ENCODE data around the gene CTDP1.

GRCh38 chr18:79753391-79753851 is 73.8 kb downstream of the CTDP1 start:
- no peak for TF ChIP-seq POLR2A (IDR thresholded peaks at IDR 0.05)
- TF ChIP-seq CTCF (IDR thresholded peaks at IDR 0.05), result no peak
- no peak for TF ChIP-seq EP300 (IDR thresholded peaks at IDR 0.05)
- TF ChIP-seq POLR2AphosphoS5 (IDR thresholded peaks at IDR 0.05), result no peak

All from gastroesophageal sphincter (tissue), 3 donors.